Ectodermal cell (in vitro differentiated cells): ENCODE results near the gene FLNB.
A peak's percentile ranks its signal among the peaks of the same experiment; 100 is the strongest.

Source experiments
- H3K27ac ChIP-seq: 2 replicates; pipeline ENCODE4 v1.7.0; 2013; ENCODE audit warnings: mild to moderate bottlenecking, low read depth, low read length; ENCODE audit not compliant: insufficient read depth, poor library complexity, severe bottlenecking
- H3K27me3 ChIP-seq: 2 replicates; pipeline ENCODE4 v1.7.0; 2013; ENCODE audit warnings: mild to moderate bottlenecking, low read length; ENCODE audit not compliant: insufficient read depth, control insufficient read depth, poor library complexity, severe bottlenecking
- H3K36me3 ChIP-seq: one replicate; pipeline ENCODE4 v1.7.0; 2013; ENCODE audit warnings: low read length; ENCODE audit not compliant: control insufficient read depth, insufficient read depth
- H3K4me1 ChIP-seq: one replicate; pipeline ENCODE4 v1.7.0; 2013; ENCODE audit warnings: low read length; ENCODE audit not compliant: control insufficient read depth, insufficient read depth
- H3K4me3 ChIP-seq: 2 replicates; pipeline ENCODE4 v1.7.0; 2013; ENCODE audit warnings: low read depth, low read length, control low read depth; ENCODE audit not compliant: insufficient read depth
- H3K9me3 ChIP-seq: 2 replicates; pipeline ENCODE4 v1.7.0; 2013; ENCODE audit warnings: mild to moderate bottlenecking, low read length, moderate library complexity; ENCODE audit not compliant: control insufficient read depth
- WGBS, 2 experiments: methylation state at CpG; one replicate each; pipeline ENCODE4 v1.1.7; 2013; ENCODE audit warnings: missing lambda C conversion rate in 2 of 2; 5-methylcytosine and 5-hydroxymethylcytosine counted together

Gene FLNB

DNA sequence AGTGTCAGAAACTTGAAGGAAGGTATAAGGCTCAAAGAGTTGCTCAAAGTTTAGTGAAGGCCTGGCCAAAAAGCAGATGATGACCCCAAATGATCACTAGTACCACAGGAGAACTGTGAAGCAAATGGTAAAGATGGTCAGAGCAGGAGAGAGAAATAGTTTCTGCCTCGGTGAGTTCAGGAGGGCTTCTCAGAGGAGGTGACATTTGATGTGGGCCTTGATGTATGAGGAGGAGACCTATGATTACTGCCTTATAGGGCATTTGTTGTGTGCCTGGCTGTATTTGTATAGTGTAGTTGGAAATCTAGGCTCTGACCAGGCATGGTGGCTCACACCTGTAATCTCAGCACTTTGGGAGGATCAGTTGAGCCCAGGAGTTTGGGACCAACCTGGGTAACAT lies 152.2 kb downstream of the FLNB start:
- peaks cover 7% of the 10 kb centered on the region for H3K4me1 ChIP-seq
- H3K9me3 ChIP-seq = no peaks in the 10 kb centered on the region
- H3K4me3 ChIP-seq = no peak overlapping the region
- H3K36me3 ChIP-seq = no peaks in the 10 kb centered on the region
- no peaks in the 10 kb centered on the region for H3K27me3 ChIP-seq
- WGBS, 2 experiments = 97 to 98% methylated on average over 1 of the region's 1 CpG
- H3K27ac ChIP-seq = no peak overlapping the region

DNA sequence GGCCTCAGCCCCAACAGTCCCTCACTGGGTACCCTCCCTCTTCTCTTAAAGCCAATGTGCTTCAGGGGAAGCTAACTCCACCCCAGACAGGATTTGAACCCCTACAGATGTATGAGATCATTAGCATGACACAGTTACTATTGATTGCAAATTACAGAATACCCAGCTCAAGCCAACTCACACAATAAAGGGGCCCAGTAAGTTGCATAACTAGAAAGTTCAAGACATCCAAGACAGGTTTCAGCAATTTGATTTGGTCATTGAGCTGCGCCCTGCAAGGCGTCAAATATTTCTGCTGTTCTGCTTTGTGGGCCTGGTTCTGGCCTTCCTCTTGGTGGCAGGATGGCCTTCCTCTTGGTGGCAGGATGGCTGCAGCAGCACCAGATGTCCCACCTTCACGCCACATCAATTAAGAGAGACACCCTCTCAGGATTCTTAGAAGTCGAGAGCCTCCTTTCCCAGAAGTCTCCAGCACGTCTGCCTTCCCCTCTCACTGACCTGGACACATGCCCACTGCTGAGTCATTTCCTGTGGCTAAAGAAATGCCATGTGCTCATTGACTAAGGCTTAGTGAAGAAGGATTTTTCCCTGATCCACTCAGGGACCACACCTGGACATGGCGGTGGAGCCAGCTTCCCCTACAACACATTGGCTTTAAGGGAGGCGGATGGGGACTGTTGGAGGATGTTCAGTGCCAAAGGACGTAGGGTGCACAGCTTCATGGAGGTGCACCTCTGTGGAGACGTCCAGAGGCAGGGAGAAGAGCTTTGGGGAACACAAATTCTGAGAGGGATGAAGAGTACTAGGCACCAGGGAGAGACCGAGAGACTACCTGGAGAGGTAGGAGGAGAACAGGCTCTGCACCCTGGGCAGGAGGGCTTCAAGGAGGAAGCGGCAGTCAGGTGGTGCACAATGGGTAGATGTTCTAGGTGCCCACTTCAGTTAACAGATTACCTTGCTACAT lies 153.5 kb downstream of the FLNB start:
- Histone ChIP-seq H3K4me1 (peaks cover 16% of the 10 kb centered on the region), H3K27ac (no peak overlapping the region), H3K27me3 (no peaks in the 10 kb centered on the region), H3K4me3 (no peak overlapping the region), H3K36me3 (no peaks in the 10 kb centered on the region), H3K9me3 (no peaks in the 10 kb centered on the region)
- WGBS, 2 experiments = 93 to 94% methylated on average over 11 of the region's 11 CpGs

DNA sequence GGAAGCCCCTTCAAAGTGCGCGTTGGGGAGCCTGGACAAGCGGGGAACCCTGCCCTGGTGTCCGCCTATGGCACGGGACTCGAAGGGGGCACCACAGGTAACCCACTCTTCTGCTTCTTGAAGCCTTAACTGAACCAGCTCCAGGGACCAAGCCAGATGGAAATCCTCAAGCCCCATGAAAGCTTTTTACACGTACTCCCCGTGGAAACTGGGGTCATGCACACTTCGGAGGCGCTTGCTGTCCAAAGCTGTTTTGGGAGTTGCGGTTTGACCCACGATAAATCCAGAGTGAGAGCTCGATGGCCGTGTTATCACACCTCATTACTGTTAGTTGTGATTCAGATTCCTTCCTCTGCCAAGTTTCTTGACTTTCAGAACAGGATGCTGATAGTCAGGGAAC lies 155.0 kb downstream of the FLNB start:
- no peak overlapping the region for H3K4me3 ChIP-seq
- WGBS, 2 experiments = 96% methylated on average over 14 of the region's 14 CpGs
- H3K4me1 ChIP-seq = peaks cover 16% of the 10 kb centered on the region
- H3K9me3 ChIP-seq = no peaks in the 10 kb centered on the region
- H3K36me3 ChIP-seq = no peaks in the 10 kb centered on the region
- no peaks in the 10 kb centered on the region for H3K27me3 ChIP-seq
- no peak overlapping the region for H3K27ac ChIP-seq

DNA sequence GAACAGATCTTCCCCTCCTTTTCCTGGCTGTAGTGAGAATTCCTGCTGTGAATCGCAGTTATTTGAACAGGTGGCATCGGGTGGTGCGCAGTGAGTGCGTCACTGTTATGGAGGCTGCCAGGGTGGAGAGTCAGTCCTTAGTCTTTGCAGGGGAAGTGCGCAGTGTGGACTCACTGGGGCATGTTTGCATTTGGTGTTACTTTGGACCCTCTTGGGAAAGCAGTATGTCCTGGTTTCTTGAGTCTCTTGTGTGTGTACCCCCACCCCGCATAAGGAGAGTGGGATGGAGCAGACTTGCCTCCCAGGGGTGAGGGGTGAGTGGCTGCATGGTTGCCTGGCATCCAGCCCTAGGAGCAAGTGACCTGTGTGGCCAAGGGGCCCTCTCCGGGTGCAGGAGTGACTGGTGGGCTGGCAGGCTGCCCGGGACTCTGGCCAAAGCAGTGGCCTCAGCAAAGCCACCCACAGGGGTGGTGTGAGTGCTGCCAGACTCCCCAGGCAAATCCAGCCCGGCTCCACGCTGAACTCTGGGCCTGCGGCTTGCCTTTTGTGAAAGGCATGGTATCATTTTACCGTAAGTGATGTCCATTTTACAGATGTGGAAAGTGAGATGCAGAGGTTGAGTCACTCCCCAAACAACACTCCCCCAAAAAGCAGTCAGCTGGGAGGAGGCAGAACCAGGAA lies 156.1 kb downstream of the FLNB start:
- H3K27ac ChIP-seq = no peak overlapping the region
- WGBS, 2 experiments = 93 to 96% methylated on average over 12 of the region's 12 CpGs
- no peak overlapping the region for H3K4me3 ChIP-seq
- H3K9me3 ChIP-seq = no peaks in the 10 kb centered on the region
- H3K27me3 ChIP-seq = no peaks in the 10 kb centered on the region
- peaks cover 16% of the 10 kb centered on the region for H3K4me1 ChIP-seq
- no peaks in the 10 kb centered on the region for H3K36me3 ChIP-seq

DNA sequence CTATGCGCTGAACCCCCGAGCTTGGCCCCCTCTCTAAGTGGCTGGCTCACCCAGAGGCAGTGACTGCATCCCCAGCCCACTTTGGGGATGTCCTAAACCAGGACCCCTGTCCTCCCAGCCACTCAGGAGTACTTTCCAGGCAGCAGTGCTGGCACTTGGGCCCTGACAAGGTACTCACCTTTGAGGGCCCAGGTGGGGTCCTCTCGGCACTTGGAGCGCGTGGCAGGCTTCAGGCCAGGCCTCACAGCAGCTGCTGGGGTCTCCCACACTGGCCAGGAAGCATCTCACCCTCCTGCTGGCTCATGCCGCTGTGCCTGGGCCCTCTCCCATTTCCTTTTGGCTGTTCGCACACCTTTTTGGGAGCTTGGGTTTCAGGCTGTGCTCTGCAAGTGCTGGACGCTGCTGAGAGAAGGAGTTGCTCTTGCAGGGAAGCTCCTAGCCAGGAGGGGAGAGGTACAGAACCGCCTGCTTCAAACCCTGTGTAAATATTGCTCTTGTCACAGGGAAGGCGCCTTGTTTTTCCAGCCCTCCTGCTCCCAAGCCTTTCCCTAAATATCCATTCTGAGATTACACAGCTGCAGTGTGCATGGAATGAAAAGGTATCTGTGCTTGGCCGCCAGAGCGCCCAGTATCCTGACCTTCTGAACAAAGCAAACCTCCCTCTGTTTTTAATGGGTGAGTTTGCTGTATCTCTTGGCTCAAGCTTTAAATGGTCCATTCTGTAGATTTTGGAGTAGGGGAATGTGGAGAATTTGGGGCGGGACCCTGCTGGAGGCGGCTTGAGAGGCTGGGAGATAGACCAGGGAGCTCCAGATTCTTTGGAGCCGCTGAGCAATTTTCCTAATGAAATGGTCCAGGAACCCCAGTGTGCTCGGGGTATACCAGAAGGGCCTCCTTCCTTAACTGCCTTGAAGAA lies 156.9 kb downstream of the FLNB start:
- no peaks in the 10 kb centered on the region for H3K36me3 ChIP-seq
- H3K4me1 ChIP-seq = peaks cover 16% of the 10 kb centered on the region
- H3K9me3 ChIP-seq = no peaks in the 10 kb centered on the region
- H3K4me3 ChIP-seq = no peak overlapping the region
- peak overlapping the region; percentile 60 for H3K27ac ChIP-seq
- H3K27me3 ChIP-seq = no peaks in the 10 kb centered on the region
- WGBS, 2 experiments = 86 to 87% methylated on average over 16 of the region's 16 CpGs

DNA sequence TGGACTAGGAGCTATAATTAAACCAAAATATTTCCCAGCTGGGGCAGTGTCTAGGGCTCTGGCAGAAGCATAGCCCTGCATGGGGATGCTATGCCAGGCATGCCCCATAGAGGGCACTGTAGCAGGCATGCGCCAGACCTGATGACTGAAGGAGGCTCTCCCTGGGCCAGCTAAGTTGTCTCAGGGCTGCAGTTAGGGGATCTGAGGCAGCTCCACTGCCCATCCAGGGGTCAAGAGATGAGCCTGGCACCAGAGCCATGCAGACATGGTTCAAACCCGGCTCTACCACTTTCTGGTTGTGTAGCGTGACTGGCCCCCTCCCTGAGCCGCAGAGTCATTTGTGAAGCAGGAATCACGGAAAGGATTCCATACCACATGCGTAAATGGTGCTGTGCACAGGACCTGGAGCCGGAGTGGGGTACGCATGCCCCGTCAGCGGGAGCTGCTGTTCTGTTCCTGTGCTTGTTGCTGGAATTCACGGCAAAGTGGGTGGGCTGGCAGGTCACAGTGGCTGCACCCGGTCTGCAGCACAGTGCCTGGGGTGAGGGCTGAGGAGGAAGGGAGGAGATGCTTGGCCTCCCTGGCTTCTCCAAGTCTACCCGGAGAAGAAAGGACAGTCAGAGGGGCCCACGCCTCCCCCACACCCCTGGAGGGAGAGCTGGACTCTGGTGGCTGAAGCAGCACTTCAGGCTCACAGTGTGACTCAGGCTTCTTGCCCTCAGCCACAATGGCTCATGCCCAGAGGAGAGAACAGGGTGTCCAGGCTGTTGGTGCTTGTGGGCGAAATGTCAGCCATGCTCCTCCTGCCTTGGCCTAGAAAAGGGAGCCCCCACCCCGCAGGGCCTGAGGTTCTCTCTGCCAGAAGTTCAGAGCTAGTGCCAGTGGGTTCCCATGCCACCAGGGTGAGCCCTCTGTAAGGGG lies 159.5 kb downstream of the FLNB start:
- H3K9me3 ChIP-seq = no peaks in the 10 kb centered on the region

DNA sequence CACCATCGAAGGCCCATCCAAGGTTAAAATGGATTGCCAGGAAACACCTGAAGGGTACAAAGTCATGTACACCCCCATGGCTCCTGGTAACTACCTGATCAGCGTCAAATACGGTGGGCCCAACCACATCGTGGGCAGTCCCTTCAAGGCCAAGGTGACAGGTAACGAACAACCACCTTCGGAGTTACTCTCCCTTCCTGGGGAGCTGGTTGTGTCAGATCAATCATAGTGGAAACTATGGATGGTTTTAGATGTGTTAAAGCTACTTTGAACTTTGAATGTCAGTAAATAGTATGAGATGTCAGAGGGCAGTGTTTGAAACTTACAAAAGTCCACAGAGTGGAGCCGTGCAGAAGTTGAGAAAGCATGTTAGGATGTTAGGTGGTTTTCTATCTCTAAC lies 160.3 kb downstream of the FLNB start:
- Histone ChIP-seq H3K27ac (no peak overlapping the region), H3K27me3 (no peaks in the 10 kb centered on the region), H3K36me3 (no peaks in the 10 kb centered on the region), H3K4me1 (peaks cover 16% of the 10 kb centered on the region), H3K9me3 (no peaks in the 10 kb centered on the region), H3K4me3 (no peak overlapping the region)
- 97 to 98% methylated on average over 7 of the region's 7 CpGs for WGBS, 2 experiments

More for the DNA sequence above, 159.5 kb downstream of the FLNB start:
- Histone ChIP-seq H3K36me3 (no peaks in the 10 kb centered on the region), H3K4me3 (no peak overlapping the region), H3K4me1 (peaks cover 16% of the 10 kb centered on the region), H3K27ac (no peak overlapping the region), H3K27me3 (no peaks in the 10 kb centered on the region)
- 90% methylated on average over 16 of the region's 16 CpGs for WGBS, 2 experiments

DNA sequence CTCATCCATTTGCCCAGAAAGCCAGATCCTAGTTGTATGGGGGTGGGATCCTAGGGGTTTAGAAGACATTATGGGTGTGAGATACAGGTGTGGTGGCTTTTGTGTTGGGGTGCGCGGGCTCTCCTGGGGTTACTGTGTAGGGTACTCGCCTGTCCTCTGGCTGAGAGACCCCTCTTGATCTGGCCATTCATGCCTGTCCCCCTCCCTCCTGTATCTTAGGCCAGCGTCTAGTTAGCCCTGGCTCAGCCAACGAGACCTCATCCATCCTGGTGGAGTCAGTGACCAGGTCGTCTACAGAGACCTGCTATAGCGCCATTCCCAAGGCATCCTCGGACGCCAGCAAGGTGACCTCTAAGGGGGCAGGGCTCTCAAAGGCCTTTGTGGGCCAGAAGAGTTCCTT lies 161.1 kb downstream of the FLNB start:
- no peaks in the 10 kb centered on the region for H3K27me3 ChIP-seq
- H3K36me3 ChIP-seq = no peaks in the 10 kb centered on the region
- H3K4me3 ChIP-seq = no peak overlapping the region
- WGBS, 2 experiments = 93 to 95% methylated on average over 9 of the region's 9 CpGs
- H3K4me1 ChIP-seq = peaks cover 24% of the 10 kb centered on the region
- no peaks in the 10 kb centered on the region for H3K9me3 ChIP-seq
- H3K27ac ChIP-seq = no peak overlapping the region

DNA sequence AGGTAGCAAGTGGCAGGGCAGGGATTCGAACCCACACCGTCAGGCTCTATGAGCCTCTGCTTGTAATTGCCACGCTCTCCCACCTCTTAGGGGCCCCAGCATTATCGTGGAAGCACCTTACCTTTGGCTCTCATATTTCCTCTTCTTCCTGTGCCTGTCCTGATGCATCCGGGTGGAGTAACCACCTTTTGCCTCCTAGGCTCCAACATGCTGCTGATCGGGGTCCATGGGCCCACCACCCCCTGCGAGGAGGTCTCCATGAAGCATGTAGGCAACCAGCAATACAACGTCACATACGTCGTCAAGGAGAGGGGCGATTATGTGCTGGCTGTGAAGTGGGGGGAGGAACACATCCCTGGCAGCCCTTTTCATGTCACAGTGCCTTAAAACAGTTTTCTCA lies 162.2 kb downstream of the FLNB start:
- Histone ChIP-seq H3K9me3 (no peaks in the 10 kb centered on the region), H3K36me3 (no peaks in the 10 kb centered on the region), H3K4me3 (no peak overlapping the region), H3K4me1 (peaks cover 27% of the 10 kb centered on the region), H3K27ac (no peak overlapping the region), H3K27me3 (no peaks in the 10 kb centered on the region)
- 86 to 92% methylated on average over 11 of the region's 11 CpGs for WGBS, 2 experiments
